Measurements from ENCODE around the gene MUC20. TPM values are rescaled to one million over a fixed set of nuclear protein-coding genes. Genes with fewer than 3 reads are reported as not detected.
"Not testable (repeated sequence)": the region's sequence is repeated elsewhere in the genome, so short reads cannot be mapped to it uniquely, and the experiment has no call there.

The MUC20 gene
- total RNA-seq, 1 experiment from 2014 or later, result 0.07 TPM

DNA sequence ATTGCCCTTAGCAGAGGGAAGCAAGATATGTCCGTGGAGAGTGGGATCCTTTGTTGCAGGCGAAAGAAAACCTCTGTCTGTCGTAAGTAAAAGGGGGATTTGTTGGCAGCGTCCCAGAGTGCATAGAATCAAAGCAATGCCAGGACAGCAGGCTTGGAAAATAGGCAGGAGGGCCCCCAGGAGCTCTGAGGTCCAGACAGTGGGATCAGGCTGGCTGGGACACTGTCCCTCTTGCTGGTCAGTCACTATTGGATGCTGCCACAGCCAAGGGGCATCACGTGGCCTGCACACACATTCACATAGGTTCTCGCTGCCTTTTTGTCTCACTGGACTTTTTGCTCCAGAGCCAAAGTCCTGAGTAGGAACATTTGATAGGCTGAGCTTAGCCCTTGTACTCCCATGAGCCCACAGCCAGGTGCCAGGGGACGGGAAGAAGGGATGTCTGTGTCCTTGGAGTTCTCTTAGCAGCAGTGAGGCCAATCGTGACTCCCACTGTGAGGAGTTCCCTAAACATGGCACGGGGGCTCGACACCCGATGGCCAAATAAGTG lies 10.7 kb downstream of the MUC20 start:
- no peak for DNase-seq (ENCODE audit: low read depth)

DNA sequence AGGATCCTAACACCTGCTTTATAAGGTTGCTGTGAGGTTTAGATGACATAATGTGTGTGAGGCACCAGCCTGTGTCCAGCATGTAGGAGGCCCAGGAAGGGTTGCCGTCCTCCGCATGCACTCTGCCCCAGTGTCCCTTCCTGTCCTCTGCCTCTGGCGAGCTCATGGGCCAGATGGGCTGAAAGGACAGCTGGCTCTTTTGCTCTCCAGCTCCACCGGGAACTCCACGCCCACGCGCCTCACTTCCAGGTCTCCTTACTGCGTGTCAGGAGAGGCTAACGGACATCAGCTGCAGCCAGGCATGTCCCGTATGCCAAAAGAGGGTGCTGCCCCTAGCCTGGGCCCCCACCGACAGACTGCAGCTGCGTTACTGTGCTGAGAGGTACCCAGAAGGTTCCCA lies 12.2 kb downstream of the MUC20 start:
- no peak for DNase-seq (ENCODE audit: low read depth)

DNA sequence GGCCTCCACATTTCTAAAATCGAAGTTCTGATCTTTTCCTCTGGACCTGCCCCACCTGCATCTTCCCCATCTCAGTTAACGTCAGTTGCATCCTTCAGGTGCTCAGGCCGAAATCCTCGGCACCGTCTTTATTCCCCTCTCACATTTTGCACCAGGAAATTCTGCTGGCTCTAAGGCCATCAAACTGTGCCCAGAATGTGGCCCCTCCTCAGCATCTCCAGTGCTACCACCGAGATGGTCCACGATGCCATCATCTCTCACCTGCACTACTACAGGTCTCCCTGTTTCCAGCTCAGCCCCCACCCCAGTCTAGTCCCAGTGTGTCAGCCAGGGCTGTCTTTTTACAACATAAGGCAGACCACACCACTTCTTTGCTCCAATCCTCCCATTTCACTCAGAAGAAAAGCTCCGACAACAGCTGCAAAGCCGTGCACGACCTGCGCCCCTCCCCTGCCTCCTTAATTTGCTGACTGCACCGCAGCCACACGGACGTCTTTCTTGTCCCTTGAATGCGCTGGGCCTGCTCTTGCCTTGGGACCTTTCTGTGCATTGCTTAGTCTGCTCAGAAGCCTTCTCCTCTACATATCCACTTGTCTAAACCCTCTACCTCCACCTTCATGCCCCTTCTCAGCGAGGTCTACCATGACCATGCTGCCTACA lies 14.4 kb downstream of the MUC20 start:
- DNase-seq (ENCODE audit: low read depth), result no peak

DNA sequence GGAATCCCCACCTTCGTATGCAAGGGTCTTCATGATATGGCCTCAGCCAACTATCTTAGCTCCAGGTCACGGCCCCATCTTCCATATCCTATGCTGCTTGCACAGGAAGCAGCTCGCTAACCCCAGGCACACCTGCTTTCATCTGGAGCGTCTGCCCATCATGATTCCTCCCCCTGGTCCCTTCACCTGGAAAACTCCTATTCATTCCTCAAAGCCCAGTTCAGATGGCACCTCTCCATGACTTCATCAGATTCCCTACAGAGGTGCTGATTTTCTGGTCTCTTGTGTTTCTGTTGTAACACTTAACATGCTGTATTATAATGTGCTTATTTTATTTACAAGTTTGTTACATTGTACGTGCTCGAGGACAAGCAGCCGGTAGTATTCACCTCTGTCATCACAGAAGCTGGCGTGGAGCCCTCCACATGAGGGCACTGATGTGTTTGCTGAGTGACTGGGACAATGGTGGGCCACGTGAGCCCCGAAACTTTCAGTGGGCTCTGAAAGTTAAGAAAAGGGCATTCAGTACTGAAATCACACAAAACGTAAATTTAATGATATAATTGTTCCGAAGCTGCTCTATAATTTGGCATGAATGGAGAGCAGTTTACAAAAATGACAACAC lies 16.2 kb downstream of the MUC20 start:
- DNase-seq (ENCODE audit: low read depth), result no peak

DNA sequence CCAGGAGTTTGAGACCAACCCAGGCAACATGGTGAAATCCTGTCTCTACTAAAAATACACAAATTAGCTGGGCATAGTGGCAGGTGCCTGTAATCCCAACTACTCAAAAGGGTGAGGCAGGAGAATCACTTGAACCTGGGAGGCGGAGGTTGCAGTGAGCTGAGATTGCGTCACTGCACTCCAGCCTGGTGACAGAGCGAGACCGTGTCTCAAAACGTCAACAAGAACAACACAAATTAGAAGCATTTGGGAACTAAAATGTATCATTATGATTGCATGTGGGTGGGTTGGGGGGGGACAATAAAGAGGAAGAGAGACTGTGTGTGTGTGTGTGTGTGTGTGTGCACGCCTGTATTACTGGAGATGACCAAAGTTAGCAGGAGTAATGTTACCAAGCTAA lies 17.0 kb downstream of the MUC20 start:
- DNase-seq (ENCODE audit: low read depth), result not testable (repeated sequence)

DNA sequence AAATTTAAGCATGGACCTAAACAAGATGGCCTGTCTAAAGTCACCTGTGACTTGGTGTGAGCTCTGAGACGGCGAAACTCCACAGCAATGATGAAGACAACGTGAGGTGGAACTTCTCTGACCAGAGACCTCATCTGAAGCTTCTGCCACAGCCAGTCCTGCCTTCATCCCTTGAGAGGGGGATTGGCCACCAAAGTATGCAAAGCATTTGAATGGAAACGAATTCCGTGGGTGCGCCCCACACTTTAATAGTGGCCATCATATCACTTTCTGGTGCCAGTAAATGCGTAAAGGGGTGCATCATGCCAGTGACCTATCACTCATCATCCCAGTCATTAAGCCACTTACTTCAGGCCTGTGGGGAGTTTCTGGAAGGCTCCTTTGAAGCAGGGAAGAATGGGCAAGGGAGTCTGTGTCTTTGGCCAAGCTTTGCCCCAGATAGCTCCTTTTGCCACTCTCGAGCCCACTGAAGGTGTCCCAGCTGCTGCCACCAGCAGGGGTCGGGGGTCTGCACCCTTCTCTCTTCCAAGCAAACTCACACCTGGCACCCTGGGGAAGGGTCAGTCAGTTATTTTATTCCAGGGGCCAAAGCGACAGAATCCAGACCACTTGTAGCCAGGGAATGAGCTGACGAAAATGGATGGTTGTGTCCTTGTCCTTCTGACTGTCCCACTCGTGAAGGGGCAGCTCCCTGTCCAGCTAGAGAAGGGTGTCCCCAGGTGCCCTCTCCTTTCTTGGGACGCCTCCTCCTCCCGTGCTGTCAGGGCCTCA lies 17.7 kb downstream of the MUC20 start:
- no peak for DNase-seq (ENCODE audit: low read depth)

DNA sequence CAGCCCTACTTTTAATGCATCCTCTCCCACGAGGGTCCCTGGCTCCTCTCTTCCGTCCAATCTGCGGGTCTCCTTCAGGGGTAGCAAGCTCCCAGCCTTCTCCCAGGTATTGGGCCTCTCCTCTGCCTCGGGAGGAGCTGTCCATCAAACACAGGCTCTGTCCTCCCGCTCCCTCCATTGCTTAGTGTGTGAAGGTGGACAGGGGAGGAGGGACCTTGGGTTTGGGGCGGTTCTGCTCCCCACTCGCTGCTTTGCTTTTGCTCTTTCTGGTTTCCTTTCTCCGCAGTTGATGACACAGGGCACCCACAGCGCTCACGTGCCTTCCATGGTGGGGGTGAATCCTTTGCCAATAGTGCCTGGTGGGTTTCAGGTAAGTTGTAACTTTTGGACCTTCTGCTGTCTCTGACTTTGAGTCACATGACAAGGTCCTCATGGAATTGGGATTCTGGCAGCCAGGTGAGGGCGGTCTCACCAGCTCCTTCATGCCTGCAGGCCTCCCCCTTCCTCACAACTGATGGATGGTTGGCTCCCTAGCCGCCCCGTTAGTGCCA lies 18.9 kb downstream of the MUC20 start:
- DNase-seq (ENCODE audit: low read depth), result no peak

DNA sequence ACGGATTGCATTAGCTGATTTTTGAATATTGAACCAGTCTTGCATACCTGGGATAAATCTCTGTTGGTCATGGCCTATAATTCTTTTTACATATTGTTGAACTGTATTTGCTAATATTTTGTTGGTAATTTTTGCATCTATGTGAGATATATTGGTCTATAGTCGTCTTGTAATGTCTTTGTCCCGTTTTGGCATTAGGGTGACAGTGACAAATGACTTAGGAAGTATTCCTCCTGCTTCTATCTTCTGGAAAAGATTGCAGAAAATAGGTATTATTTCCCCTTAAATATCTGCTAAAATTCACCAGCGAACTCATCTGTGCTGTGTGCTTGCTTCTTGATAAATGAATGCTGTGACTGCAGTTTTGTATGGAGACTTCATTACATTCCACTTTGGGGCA lies 23.7 kb downstream of the MUC20 start:
- no peak for DNase-seq (ENCODE audit: low read depth)

DNA sequence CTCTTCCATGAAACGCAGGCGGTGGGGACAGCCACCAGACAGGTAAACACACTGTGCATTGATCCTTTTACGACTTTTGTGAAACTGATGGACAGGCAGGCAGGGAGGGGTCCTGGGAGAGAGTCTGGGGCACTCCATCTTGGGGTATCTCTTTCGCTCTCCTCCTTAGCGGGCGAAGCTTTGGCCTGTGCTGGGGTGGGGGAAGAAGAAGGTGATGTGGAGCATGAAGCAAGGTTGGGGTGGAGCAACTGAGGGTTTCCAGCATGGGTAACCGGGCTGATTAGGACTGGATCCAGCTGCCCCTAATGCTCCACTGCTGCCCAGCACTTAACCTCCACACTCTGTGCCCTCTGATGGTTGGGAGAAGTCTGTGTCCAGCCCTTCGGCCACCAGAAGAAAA lies 25.6 kb downstream of the MUC20 start:
- no peak for DNase-seq (ENCODE audit: low read depth)

DNA sequence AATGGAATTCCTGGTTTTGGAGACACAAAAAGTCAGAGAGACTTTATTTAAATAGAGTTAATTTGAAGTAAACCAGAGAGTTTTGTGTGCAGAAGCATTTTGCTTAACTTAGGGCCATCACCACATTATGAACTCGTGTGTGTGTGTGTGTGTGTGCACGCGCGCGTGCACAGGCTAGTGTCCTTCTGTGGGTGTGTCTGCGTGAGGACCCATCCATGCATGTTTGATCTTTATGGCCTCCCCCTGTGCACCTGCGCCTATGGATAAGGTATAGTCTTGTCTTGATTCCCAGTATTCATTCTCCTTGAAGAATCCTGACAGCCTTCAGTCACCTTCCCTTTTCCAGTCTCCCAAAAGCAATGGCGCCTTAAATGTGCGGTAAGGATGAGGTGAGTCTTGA lies 26.0 kb downstream of the MUC20 start:
- DNase-seq (ENCODE audit: low read depth), result no peak

DNA sequence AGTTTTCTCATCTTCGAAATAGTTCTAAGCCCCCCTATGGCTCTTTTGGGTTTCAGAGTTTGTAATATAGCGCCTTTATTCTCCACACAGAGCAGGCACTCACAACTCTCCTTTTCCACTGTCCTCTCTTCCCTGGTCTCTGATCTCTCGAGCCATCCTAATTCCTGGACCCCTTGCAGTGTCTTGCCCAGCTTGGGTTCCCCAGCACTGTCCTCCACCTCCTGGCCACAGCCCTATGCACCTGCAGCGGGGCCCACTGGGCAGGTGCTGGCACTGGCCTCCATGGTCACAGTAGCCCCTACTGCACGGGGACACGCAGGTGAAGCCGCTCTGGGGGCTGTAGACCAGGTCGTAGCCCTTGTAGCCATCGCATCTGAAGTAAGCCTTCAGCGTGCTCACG lies 27.9 kb downstream of the MUC20 start:
- no peak for DNase-seq (ENCODE audit: low read depth)

DNA sequence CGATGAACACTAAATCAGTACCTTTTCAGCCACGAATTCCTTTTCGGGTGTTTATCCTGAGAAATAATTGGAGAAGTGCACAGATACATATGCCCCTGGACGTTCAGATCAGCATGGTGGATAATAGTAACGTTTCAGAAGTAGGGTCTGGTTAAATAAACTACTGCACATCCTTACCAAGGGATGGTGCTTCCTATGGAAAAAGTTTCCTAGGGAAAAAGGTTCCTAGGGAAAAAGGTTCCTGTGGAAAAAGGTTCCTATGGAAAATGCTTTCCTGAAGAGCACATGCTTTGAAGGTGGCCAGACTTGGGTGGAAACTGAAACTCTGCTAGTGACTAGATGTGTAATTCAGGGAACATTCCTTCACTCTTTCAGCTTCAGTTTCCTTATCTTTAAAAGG lies 28.3 kb downstream of the MUC20 start:
- not testable (repeated sequence) for DNase-seq (ENCODE audit: low read depth)

DNA sequence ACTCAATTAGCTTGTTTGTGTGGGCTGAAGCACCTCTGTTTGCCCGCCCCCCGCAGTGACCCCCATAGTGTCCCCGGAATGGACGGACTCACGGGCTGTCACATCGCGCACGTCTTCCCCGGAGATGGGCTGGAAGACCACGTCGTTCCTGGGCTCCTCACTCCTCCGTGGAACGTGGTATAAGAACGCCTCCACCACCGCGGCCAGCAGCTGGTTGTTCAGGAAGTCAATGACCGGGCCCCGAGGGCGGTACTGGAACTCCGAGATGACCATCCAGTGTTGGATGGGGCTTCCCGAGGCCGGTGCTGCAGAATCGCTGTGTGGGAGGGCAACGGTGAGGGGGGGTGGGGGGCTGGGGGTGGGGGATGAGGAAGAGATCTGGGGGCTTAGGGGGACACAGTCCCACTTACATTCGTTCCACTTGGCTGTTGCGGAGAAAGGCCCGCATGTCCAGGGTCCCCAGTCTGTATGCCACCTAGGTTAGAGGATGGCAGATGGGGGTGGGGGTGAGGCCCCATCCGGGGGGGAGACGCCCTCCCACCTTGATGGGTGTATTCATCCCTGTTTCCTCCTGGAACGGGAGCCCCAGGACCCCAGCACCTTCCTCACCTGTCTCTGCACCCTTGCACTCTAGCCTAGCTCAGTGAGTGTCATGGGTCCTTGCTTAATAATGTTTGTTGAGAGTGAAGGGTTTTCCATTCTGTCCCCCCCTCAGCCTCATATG lies 30.2 kb downstream of the MUC20 start:
- no peak for DNase-seq (ENCODE audit: low read depth)

DNA sequence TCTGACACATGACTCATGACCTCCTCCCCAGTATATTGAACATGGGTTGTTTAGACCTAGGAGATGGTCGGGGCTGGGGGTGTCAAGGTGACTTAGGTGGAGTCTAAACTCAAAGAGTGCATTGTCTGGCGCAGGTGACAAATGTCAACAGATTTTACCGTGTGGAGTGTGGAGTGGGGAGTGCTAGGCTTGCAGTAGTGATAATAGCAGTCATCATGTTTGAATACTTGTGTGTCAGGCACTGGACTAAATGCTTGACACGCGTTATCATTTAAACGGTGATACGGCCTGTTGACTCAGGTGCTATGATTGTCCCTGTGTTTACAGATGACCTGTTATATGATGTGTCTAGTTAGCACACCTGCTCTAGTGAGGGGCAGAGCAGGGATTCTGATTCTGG lies 30.8 kb downstream of the MUC20 start:
- DNase-seq (ENCODE audit: low read depth), result no peak

DNA sequence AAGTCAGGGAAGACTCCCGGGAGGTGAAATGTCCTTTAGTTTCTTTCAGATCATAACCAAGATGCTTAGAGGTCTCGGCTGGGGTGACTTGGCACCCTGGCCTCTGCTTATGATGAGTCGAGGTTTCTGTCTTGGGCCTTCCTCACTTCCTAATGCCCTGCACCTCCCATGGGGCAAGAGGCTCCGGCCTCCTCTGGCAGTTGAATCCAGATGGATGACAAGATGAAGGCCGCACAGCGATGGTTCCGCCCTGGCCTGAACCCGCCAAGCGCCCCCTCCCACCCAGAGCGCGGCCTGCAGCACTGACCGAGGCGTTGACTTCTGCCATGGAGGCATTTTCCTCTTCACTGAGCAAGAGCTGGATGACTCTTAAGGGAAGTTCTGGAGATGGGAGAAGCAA lies 31.3 kb downstream of the MUC20 start:
- no peak for DNase-seq (ENCODE audit: low read depth)

DNA sequence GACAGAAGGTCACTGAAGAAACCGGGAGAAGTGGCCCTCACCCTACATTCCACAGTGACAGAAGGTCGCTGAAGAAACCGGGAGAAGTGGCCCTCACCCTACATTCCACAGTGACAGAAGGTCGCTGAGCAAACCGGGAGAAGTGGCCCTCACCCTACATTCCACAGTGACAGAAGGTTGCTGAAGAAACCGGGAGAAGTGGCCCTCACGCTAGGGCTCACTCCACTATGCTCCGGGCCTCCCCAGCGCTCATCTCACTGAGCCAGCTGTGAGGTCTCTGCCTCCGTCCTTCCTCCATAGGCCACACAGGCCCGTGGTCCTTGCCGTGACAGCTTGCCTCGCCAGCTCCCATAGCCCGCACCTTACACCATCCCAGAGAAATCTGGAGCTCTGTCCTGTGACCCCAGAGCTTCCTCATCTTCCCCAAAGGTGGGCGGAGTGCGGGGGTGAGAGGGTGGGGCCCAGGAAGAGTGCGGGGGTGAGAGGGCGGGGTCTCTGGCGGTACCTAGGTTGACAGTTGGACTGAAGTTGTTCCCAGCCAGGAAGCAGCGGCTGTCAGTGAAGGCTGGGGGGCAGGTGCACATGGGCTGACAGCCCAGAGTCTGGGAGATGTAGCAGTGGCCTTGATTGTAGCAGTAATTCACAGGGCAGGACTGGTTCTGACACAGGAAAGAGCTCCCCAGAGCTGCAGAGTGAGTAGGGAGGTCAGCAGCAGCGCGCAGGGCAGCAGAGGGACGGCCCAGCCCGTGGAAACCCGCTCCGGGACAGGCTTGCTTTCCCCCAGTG lies 32.0 kb downstream of the MUC20 start:
- no peak for DNase-seq (ENCODE audit: low read depth)

DNA sequence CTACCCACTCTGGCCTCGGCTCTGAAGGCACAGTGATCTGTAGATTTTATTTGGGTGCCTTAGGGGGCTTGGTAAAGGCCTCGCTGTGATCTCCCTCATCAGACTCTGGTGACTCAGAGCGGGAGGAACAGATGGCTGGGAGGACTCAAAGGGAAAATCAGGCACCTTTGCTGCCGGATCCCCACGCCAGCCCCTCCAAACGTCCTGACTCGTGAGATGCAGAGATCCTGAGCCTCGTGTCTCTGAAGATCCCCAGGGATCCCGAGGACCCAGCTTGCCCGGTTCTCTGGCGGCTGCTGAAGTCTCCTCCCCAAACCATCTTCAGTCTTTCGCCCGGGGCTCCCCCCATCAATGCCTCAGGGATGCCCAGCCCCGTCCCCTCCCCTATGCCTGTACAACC lies 32.8 kb downstream of the MUC20 start:
- no peak for DNase-seq (ENCODE audit: low read depth)

DNA sequence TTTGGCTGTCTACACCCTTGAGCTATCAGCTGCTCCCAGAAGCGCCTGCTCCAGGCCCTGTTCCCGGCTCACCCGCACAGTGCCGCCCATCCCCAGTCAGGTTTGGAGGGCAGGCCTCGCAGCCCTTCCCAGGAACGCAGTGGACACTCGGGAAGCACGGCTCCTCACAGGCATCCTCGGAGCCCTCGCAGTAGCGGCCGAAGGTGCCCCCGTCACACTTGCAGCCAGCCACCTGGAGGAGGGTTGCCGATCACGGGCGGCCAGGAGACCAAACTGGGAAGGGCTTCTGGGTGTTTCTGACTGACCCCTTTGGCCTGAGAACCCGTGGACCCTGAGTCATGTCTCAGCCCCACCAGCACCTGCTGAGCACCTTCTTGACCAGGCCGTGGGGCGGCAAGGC lies 33.4 kb downstream of the MUC20 start:
- DNase-seq (ENCODE audit: low read depth), result no peak

DNA sequence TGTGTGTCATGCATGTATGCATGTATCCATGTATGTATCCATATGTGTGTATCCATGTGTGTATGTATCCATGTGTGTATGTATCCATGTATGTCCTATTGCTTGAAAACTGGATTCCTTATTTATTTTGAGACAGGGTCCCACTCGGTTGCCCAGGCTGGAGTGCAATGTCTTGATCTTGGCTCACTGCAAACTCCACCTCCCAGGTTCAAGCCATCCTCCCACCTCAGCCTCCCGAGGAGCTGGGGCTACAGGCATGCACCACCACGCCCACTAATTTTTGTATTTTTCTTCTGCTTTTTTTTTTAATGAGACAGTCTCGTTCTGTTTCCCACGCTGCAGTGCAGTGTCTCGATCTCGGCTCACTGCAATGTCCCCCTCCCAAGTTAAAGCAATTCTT lies 34.1 kb downstream of the MUC20 start:
- no peak for DNase-seq (ENCODE audit: low read depth)

DNA sequence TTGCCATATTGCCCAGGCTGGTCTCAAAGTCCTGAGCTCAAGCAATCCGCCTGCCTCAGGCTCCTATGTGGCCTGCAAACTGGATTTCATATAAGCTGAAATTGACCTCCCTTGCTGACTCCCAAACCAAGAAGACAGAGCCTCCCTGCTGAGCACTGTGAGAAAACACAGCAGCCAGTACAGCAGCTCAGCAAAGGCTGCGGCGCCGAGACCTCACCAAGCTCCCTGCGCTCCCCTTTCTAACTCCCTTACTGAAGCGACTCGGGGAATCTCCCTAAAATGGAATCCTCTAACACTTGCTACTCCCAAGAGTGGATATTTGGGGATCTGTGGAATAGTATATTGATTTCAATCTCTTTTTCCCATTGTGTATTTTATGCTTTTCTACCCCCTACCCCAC lies 34.6 kb downstream of the MUC20 start:
- DNase-seq (ENCODE audit: low read depth), result no peak

Data from M059J (cell line).